SHP77 (cell line): ENCODE measurements around the gene NOP14.
A peak's percentile ranks its signal among the peaks of the same experiment; 100 is the strongest.
"Not testable (repeated sequence)": the region's sequence is repeated elsewhere in the genome, so short reads cannot be mapped to it uniquely, and the experiment has no call there.

Experiments
- DNase-seq, 2 experiments: peaks; one replicate each; lab custom pipeline; 2025; lab: John Stamatoyannopoulos, UW

NOP14 gene

DNA sequence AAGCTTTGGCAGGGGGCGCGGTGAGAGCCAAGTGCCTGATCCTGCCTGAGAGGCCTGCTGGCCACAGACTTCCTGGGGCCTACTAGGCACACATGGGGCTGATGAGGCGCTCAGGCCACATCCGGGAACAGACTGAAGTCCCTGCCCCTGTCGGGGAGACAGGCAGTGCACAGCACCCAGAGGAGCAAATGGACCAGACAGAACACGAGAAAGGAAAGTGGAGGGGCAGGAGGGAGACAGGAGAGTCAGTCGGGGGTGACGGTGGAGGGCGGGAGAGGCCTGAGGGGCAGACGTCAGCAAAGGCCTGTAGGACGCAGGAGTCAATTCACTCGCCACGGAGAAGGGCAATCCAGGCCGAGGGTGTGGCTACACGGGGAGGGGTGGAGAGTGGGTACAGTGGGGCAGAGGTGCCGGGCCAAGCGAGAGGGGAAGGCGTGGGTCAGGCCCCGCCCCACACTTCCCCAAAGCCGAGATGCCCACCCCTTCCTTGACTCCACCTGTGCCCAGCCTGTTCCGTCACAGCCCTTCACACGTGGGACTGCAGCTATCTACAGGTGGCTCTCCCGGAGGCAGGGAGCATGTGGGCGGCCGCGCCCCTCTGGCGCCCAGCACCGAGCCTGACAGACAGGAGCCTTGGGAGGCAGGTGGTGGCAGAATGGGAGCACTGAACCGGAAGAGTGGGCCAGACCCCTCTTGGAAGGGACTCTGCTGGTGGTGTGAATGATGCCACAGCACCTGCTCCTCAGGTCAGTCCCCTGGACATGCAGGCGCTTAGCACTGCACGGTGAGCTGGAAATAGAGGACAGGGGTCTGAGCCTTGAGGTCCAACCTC lies 20.5 kb downstream of the NOP14 start:
- no peak for DNase-seq

DNA sequence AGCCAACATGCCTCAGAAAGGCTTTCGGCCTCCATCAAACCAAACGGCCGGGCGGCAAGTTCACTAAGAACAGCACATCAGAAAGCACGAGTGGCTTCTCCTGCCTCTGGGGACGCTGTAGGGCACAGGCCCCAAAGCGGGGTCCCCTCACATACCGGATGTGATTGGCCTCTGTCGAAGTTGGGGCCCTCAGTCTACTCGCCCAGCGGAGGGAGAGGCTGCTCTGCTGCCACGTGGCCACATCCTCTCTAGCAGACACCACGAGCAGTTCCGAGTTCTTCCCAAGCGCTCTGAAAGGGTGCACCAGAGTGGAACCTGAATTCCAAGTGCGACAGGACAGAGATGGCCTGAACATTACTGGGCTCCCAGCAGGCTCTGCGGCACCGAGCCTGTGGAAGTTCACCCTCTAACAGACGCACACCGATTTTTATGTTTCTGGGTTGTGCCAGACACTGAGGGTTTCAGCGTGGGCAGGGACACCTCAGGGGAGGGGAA lies 21.1 kb downstream of the NOP14 start:
- DNase-seq: no peak

DNA sequence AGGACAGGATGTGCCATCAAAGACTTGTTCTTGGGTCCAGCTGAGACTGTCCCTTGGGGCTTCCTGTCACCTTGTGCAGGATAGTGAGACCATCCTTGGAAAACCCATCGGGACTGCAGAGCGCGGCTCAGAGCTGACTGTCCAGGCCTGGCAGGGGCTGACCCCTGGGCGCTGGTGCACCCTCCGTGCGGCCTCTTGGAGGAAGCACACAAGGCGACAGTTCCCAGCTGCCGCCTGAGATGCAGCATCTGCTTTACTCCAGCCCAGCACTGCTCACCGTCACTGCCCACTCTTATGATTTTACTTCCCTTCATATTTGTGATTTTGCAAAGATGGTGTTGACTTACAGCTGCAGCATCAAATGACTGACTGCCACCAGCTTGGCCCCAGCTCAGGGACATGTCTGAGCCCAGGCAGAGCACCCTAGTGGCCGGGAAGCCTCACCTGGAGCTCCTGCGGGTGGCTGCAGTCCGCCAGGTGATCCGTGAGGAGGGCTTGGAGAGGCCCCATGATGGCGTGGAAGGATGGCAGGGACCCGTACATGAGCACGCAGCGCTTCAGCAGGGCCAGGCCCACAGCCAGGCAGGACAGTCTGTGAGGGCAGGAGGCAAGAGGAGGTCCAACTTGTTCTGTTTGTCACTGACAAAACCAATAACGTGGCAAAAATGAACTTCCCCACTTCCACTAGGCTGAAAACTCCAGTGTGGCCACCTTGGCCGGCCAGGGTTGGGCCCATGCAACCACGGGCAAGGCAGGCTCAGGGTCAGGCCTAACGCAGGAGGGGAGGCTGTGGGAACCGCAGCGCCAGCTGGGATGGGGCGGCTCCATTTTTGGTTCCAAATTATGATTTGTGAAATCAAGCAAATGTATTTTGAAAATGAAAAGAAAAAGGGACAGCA lies 21.8 kb downstream of the NOP14 start:
- DNase-seq: no peak

DNA sequence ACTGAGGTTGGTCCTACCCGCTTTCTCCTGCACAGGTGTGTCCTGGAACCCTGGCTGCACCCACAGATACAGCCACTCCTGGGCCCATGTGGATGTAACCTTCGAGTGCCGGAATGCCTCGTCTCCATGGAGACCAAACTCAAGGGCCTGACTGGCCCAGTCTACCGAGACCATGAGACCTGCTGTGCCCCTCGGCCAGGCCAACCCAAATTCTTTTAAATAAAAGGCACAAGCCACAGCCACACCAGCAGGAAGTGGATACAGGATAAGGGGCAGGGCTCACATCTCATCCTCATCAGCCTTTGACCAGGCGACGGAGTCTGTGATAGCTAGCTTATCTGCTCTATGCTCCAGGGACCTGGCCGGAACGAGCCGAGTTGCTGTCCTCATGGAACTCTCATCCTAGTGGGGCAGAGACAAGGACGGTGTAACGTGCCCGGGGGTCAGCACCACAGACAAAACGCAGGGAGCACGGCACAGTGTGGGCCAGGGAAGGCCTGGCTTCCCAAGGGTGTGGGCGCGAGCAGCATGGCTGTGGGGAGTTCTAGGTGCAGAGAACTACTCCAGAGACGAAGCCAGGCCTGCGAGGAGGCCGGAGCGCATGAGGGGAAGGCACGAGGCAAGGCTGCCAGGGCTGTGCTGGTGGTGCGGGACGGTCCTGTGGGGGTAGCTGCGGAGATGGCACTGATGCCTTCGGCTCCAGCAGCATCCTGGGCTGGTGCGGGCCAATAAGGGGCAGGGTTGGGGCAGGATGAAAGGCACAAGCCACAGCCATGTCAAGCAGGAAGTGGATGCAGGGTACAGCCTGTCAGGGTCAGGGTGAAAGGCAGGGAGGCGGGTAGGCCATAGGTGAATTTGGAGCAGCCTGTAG lies 22.7 kb downstream of the NOP14 start:
- DNase-seq: no peak

DNA sequence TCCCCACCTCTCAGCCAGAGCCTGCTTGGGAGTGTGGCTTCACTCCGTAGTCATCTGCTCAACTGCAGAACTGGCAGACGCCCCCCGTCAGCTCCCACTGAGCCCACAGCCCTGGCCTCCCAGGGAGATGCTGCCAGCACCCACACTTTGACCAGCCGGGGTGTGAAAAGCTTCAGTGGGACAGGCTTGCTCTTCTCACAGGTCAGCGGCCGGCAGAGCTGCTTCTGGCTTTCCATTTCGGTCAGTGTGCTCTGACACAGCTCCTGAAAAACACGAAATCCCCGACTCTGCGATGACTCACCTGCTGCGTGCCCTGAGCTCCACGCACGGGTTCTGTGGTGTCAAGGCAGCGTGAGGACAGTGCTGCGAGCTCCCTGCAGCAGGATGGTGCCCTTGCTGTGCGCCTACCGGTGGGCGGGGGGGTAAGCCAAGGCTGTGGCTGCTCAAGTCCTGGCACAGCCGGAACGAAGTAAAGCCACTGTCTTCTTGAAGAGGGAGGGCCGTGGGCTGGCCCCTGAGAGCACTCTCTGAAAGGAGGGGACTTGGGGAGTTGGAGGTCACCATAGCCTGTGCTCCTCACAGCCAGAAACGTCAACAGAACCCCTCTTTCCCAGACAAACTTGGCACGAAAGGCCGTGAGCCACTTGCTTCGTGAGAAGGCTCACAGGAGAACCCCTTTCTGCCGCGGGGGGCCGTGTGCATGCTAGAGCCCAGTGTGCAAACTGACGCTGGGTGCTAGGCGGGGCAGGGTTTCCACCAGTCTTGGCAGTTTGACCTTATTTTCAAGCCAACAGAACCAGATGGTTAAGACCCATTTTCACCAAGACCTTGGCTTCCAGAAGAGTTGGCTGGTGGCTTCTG lies 23.6 kb downstream of the NOP14 start:
- DNase-seq: no peak

DNA sequence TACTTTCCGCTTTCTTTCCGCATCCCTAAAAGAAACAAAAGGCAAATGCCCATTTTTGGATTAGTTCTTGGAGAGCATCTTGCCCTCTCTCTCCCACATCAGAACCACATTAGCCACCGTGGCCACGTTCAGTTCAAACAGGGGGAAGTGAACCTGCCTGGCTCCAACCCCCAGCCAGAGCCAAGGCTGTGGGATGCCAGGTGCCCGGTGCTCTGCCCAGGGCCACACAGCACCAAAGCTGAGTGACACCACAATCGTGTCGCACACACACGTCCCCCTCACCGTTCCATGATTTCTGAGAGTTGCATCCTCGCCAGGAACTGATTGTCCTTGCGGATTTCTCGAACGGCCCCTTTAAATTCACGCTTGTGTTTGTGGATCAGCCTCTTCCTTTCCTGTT lies 24.3 kb downstream of the NOP14 start:
- DNase-seq: no peak

DNA sequence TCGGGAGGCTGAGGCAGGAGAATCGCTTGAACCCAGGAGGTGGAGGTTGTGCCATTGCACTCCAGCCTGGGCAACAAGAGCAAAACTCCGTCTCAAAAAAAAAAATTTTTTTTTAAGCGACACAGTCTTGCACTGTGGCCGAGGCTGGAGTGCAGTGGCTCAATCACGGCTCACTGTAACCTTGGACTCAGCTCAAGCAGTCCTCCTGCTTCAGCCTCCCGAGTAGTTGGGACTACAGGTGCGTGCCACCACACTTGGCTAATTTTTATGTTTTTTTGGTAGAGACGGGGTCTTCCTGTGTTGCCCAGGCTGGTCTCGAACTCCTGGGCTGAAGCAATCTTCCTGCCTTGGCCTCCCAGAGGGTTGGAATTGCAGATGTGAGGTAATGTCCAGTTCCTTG lies 24.8 kb downstream of the NOP14 start:
- not testable (repeated sequence) for DNase-seq

DNA sequence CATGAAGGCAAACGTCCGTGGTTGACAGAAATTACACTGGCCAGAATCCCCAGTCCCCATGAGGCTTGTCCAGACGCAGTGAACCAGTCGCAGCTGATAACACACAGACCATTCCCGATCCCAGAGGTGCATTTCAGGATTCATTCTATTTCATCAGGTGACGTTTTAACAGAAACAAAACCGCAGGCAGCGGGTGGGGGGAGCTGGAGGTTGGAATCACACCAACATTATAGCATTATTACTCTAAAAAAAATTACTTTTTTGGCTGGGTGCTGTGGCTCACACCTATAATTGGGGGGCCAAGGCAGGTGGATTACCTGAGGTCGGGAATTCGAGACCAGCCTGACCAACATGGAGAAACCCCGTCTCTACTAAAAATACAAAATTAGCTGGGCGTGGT lies 25.2 kb downstream of the NOP14 start:
- no peak for DNase-seq

DNA sequence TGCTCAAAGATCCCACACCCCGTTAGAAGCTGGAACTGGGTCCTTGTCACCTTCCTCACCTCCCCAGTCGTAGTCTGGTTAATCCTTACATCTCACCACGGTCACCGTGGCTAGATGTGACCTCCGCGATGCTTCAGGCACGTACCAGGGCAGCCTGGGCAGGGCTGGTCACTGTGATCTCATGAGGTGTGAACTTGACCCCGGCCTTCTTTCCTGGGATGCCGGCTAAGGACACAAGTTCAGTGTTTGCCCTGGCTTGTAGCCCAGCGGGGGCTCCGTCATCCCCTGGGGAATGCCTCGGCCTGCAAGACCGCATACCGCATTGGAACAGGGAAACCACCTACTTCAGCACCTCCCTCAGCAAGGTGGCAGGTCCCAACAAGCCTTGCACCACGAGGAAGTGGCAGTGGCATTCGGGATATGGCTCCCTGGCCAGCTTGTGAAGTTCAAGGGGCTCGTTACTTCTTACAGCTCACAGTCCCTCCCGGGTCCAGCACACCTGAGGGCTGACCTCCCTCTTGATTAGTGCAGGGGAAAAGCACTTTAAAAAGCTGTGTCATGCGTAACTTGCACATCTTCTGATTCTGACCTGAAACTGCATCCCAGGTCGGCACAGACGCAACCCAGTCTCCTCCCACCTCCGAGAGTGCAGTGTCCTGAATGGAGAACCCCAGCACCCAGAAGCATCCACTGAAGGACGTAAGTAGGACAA lies 25.9 kb downstream of the NOP14 start:
- DNase-seq: no peak

DNA sequence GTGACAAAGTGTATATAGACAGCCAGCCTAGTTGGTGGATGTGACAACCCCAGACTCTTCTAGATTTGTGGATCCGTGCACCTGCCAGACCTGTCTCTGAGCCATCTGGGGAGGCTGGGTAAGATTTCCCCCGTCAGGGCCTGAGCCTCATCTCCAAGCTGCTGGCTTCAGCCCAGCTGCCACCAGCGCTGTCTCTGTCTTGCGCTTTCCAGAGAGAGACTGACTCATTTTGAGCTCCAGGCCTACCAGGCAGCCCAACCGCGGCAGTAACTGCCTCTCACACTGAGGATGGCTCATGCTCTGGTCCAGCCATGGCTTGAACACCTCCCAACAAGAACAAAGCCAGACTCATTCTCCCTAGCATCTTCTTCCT lies 26.4 kb downstream of the NOP14 start:
- no peak for DNase-seq

DNA sequence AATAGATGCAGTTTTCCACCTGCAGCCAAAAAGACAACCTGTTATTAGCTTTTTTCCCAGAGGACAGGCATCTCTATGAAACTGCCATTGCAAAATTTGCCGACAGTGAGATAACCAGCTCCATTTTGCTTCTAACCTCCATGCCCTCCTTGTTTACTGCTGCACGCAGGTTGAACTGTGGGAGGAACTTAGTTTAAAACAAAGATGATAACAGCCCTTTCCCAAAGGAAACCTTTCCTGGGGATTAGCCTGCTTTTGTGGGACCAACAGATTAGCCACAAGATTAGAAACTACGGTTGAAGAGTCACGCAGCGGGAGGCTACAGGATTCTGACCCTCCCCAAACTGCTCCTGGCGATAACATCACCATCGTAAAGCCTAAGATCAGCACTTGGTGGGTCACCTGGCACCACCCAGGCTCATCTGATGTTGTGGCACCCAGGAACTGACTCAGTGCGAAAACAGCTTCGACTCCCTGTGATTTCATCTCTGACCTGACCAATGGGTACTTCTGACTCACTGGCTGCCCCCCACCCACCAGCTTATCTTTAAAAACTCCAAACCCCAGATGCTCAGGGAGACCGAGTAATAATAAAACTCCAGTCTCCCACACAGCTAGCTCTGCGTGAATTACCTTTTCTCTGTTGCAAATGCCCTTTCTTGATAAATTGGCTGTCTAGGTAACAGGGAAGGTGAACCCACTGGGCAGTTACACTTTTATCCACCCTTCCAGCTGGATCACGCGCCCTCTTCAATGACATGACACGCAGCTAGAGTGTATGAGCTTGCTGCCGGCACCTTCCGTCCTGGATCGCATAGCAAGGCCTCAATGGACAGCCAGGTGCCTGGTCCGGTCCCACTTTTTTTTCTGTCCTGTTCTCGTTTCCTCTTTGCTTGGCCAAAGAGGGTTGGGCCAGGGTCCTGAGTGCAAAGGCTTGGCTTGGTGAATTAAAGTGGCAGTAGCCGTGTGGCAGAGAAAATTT lies 27.2 kb downstream of the NOP14 start:
- DNase-seq: no peak

DNA sequence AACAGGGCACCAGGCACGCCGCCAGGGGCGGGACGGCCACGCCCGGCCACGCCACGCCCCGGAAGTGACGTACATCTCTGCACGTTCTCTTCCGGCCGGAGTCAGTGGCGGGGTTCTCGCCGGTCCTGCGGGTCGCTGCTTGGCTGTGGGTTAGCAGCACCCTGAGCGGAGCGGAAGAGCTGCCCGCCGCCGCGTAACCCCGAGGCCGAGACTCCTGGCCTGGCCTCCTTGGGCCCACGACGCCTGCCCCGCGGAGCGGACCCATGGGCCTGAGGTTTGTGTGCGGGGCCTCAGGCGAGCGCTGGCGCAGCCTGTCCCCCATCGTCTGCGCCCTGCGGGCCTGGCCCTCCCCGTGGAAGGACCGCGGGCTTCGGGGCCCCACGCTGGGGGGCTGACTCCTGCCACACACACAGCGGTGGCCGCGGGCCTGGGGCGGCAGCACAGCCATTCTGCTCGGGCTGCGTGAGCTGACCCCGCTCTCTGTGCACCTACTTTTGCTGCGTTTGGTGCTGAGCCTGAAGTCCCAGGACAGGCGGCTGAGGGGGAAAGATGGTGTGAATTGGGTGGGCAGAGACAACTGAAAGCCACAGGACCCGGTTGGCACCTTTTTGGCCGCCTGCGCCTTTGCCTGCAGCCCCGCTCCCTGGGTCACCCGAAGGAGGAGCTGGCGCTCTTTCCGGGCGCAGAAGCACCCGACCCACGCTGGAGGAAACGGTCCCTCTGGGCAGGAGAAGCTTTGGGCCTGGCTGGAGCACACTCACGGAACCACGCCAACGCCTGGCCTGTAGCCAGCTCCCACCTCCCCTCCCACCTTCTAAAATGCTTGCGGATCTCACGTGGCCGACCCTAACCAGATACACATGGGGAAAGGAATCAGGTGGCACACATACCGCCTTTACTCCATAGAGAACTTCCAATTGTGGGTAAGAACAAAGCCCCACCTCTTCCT lies 28.1 kb downstream of the NOP14 start:
- DNase-seq: peak in 1 of 2 experiments; percentile 71

DNA sequence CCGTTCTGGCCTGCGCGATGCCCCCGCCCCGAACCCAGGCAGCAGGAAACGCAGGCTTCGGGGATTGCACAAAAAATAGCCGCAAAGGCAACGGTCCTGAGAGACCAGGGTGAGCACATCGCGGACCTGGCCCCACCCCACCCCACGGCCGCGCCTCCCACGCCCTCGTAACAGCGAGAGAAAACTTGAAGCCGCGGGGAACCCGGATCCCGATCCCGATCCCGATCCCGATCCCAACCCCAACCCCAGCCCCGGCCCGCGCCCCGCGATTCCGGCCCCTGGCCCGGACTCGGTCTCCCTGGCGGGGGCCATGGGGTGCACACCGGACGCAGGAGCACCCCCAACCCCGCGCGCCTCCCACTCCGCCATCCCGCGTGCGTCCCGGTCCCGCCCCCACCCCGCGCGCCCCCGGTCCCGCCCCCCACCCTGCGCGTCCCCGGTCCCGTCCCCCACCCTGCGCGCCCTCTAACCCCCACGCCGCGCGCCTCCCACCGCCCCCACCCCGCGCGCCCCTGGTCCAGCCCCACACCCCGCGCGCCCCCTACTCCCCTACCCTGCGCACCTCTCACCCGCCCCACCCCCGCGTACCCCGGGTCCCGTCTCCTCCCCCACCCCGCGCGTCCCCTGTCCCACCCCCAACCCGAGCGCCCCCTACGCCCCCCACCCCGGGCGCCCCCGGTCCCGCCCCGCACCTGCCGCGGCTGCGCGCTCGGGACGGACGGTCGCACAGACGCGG lies 29.0 kb downstream of the NOP14 start:
- DNase-seq: no peak

DNA sequence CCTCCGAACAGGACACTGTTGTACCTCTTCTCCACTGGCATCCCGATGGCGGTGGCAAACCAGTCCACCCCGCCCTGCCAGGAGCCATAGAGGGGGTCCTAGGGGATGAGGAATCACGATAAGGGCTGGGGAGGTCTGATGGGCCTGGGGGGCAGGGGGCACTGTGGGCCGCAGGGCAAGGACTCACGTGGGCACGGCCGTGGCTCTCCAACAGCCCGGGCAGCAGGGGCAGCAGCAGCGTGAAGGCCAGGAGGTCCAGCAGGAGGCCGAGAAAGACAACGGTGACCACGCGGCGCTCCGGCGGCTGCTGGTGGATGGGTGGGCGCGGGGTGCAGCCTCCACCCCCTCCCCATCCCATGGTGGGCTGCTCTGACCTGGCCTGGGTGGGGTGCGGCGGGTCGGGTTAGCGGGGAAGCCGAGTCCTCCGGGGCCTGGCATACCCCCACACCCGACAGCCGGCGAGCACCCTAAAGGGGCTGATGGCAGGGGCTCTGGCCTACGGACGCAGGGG lies 29.6 kb downstream of the NOP14 start:
- no peak for DNase-seq

DNA sequence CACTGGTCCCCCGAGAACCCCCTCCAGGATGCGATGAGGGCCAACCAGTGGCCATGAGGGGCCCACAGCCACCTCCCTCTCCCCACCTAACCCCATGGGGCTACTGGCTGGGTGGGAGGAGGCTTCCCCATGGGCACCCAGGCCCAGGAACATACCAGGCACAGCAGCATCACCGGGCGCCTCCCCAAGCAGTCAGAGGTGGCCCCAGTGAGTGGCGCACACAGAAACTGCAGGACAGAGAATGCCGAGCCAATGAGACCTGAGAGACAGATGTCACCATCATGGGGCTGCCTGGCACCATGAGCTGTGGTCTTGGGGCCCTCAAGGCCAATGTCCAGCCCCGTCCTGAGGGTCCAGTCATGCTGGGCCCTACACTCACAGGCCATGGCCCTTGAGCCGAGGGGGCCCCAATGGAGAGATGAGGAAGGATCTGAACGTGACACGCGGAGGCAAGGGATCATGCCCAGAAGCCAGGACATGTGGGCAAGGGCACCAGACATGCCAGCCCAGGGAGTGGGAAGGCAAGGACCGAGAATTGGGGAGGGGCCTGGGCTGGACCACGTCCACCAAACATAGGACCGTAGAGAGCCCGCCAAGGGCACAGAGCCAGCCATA lies 30.1 kb downstream of the NOP14 start:
- DNase-seq: no peak

DNA sequence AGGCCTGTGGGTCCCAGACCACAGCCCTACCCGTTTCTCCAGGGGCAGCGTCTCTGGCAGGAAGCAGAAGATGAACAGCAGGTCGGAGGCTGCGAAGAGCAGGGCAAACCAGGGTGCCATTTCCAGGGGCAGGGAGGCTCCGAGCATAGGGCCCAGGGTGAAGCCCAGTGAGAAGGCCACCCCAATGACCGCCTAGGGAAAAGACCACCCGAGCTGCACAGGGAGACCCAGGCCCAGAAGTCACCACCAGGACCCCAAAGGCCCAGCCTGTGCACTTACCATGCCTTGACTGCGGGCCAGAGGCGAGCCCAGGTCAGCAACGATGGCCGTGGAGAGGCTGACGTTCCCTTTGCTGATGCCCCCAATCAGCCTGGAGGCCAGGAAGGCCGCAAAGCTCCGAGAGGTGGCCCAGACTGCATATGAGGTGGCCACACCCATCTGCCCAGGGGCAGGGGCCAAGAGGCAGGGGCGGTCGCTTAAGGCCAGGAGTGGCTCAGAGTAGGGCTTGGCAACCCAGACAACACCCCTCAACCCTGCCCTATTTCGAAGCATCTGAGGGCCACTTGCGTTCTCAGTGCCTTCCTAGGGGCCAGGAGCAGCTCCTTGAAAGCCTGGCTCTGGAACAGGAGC lies 30.8 kb downstream of the NOP14 start:
- no peak for DNase-seq
